Femur (tissue), 1 donor: Measurements from ENCODE around the gene ADAMTS19.
"Not testable (repeated sequence)": the region's sequence is repeated elsewhere in the genome, so short reads cannot be mapped to it uniquely, and the experiment has no call there.

Experiments used
- DNase-seq: peaks from one replicate; pipeline ENCODE4 v3.0.0-alpha.2; 2017

ADAMTS19 gene

GRCh38 chr5:129474544-129474943, 14.4 kb downstream of the ADAMTS19 start:
- DNase-seq: no peak

GRCh38 chr5:129476751-129477150, 16.7 kb downstream of the ADAMTS19 start:
- DNase-seq: no peak

GRCh38 chr5:129477532-129477931, 17.4 kb downstream of the ADAMTS19 start:
- peak; percentile 59 for DNase-seq

- DNase-seq: no peak
Measured at GRCh38 chr5:129481161-129481560, 21.1 kb downstream of the ADAMTS19 start.

- peak; percentile 85 for DNase-seq
Measured at GRCh38 chr5:129496421-129496820, 36.3 kb downstream of the ADAMTS19 start.

- no peak for DNase-seq
Measured at GRCh38 chr5:129496864-129497595, 36.9 kb downstream of the ADAMTS19 start.

- DNase-seq: no peak
Measured at GRCh38 chr5:129499208-129499852, 39.2 kb downstream of the ADAMTS19 start.

- no peak for DNase-seq
Measured at GRCh38 chr5:129500101-129500500, 40.0 kb downstream of the ADAMTS19 start.

GRCh38 chr5:129506086-129506485, 46.0 kb downstream of the ADAMTS19 start:
- no peak for DNase-seq

- no peak for DNase-seq
Measured at GRCh38 chr5:129506950-129507349, 46.9 kb downstream of the ADAMTS19 start.

GRCh38 chr5:129507527-129507926, 47.4 kb downstream of the ADAMTS19 start:
- DNase-seq: no peak

GRCh38 chr5:129508606-129509005, 48.5 kb downstream of the ADAMTS19 start:
- DNase-seq: peak; percentile 20

- no peak for DNase-seq
Measured at GRCh38 chr5:129509363-129509975, 49.4 kb downstream of the ADAMTS19 start.

GRCh38 chr5:129511291-129511690, 51.2 kb downstream of the ADAMTS19 start:
- DNase-seq: no peak

GRCh38 chr5:129541051-129541450, 81.0 kb downstream of the ADAMTS19 start:
- no peak for DNase-seq

GRCh38 chr5:129541648-129542251, 81.7 kb downstream of the ADAMTS19 start:
- no peak for DNase-seq

- no peak for DNase-seq
Measured at GRCh38 chr5:129547137-129547536, 87.0 kb downstream of the ADAMTS19 start.

- no peak for DNase-seq
Measured at GRCh38 chr5:129554134-129554904, 94.2 kb downstream of the ADAMTS19 start.

GRCh38 chr5:129563585-129563984, 103.5 kb downstream of the ADAMTS19 start:
- DNase-seq: no peak

- no peak for DNase-seq
Measured at GRCh38 chr5:129569295-129569694, 109.2 kb downstream of the ADAMTS19 start.

- DNase-seq: no peak
Measured at GRCh38 chr5:129572060-129572459, 112.0 kb downstream of the ADAMTS19 start.

- not testable (repeated sequence) for DNase-seq
Measured at GRCh38 chr5:129584496-129584895, 124.4 kb downstream of the ADAMTS19 start.
